Fibroblast of pulmonary artery (primary cell): ENCODE results near the gene SLC39A5.
A peak's percentile ranks its signal among the peaks of the same experiment; 100 is the strongest.

Experiments used
- DNase-seq: peaks from one replicate; pipeline ENCODE4 v3.0.0-alpha.2; 2010; ENCODE audit warnings: low read depth
- H3K4me3 ChIP-seq: replicated peaks from 2 replicates; pipeline ENCODE4 v1.5.1; 2011; ENCODE audit warnings: low read depth, mild to moderate bottlenecking, control low read depth, low read length, moderate library complexity
- CTCF ChIP-seq: IDR thresholded peaks from 2 replicates; pipeline ENCODE4 v1.5.1; 2011; ENCODE audit warnings: mild to moderate bottlenecking, control low read depth, low read length, inconsistent platforms; ENCODE audit errors: missing control alignments

The SLC39A5 gene

GRCh38 chr12:56256326-56256960 is 26.6 kb downstream of the SLC39A5 start:
- H3K4me3 ChIP-seq = peak overlapping the region; percentile 89
- TF ChIP-seq CTCF = peak; percentile 21
- peak; percentile 33 for DNase-seq

DNA sequence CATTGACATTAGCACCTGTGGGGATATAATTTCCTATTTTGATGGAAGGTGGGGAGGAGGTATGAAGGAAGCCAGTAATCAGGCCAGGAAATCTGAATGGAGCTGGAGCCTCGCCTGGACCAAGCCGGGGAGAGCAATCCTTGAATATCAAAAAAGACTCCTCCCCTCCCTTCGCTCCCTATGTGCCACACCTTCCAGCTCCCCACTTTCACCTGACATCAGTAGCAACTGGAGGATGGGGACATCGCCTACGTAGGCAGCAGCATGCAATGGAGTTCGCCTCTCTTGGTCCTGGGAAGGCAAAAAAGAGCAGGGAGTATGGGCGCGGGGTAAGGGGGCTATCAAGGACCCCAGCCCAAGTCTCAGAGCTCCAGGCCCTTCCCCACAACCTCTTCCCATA is 27.2 kb downstream of the SLC39A5 start:
- DNase-seq = no peak
- H3K4me3 ChIP-seq = peak overlapping the region; percentile 89
- no peak for TF ChIP-seq CTCF

DNA sequence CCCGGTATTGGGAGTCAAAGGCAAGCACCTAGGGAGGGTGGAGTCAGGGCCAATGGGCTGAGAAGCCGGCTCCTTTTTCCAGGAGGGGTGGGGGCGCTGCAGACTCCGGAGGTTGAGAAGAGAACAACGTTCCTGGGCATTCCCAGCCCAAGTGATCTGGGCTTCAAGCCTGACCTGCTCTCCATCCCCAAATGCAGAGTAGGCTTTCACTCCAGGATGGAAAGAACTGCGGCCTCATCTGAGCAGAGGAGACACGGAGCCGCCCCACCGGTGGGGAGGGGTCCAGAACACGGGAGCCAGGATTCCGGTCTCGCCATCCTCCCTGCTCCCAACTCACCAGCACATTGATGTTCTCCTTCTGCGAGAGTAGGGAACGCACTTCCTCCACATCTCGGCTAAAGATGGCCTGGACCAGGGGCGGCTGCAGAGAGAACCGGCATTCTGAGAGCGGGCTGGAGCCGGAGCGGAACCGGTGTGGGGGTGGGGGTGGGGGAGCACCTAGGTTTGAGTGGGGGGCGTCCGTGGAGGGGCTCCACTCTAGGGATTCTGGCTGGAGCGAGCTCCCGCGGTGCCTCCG is 27.7 kb downstream of the SLC39A5 start:
- peak; percentile 4 for TF ChIP-seq CTCF
- H3K4me3 ChIP-seq = peak overlapping the region; percentile 89
- DNase-seq = no peak

DNA sequence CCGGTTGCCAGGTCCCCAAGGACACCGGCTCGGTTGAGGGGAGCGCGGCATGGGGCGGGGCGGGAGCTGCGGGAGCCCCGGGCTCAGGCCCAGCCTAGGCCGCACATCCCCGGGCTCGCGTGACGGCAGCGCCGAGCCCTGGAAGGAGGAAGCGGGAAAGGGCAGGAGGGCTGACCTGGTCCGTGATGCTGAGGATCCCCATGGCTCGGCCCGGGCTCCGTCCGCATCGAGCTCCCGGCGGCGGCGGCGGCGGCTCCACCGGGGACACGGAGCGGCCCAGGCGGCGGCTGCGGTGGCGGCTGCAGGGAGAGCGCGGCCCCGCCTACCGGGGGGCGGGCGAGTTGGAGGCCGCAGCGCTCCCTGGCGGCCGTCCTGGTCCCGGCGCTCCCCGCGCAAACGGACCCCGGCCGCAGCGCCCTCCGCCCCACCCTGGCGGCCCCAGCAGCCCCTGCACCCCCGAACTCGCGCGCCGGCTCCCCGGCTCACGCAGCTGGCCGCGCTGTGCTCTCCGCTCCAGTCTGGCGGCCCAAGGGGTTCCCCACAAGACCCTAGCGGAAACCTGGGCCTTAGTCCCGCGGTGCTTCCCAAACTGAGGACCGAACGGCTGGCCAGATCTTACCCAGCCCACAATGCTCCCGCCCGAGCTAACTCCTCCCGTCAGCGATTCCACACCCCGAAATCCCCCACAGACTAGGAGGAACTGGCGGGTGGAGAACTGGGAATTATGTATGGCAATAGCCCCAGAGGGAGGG is 28.4 kb downstream of the SLC39A5 start, which contains the start of gene ANKRD52:
Gene ANKRD52, minus strand, starts transcription at position 317 of the 752 bp plus-strand sequence. Its CDS starts 115 bp downstream, at position 202.
- peak within 1 kb of the TSS; percentile 89 for H3K4me3 ChIP-seq
- peak; percentile 18 for TF ChIP-seq CTCF
- peak; percentile 70 for DNase-seq

- H3K4me3 ChIP-seq = peak overlapping the region; percentile 66
- TF ChIP-seq CTCF = no peak
- DNase-seq = no peak
These were observed 29.0 kb downstream of the SLC39A5 start for GRCh38 chr12:56258820-56259183.

GRCh38 chr12:56260380-56260779 is 30.5 kb downstream of the SLC39A5 start:
- no peak overlapping the region for H3K4me3 ChIP-seq
- DNase-seq = no peak

More at GRCh38 chr12:56260380-56260779, 30.5 kb downstream of the SLC39A5 start:
- no peak for TF ChIP-seq CTCF
